Thoracic aorta (tissue), 2 donors: ENCODE measurements around the gene RPS6KB2. TPM values are rescaled to one million over a fixed set of nuclear protein-coding genes. Genes with fewer than 3 reads are reported as not detected.
"Not testable (repeated sequence)": the region's sequence is repeated elsewhere in the genome, so short reads cannot be mapped to it uniquely, and the experiment has no call there.

Experiments
- ATAC-seq: fragments of 150-250 bp; one replicate; pipeline ENCODE4 v1.8.0; 2017; ENCODE audit warnings: low read depth; ENCODE audit not compliant: insufficient number of reproducible peaks, low FRiP score
- DNase-seq: peaks from one replicate; pipeline ENCODE4 v3.0.0-alpha.2; 2020; ENCODE audit warnings: low spot score
- H3K27ac ChIP-seq, 2 donors: fragments of 200-600 bp; sonication (generic); 1 replicate in 1 of 2; 2 replicates in 1 of 2; pipeline ENCODE4 v1.5.1; 2016; ENCODE audit warnings: mild to moderate bottlenecking in 2 of 2, moderate library complexity in 2 of 2
- H3K27me3 ChIP-seq: fragments of 200-600 bp; sonication (generic); replicated peaks from 2 replicates; pipeline ENCODE4 v1.6.0; 2016; ENCODE audit warnings: mild to moderate bottlenecking; ENCODE audit not compliant: insufficient read depth
- H3K36me3 ChIP-seq: fragments of 200-600 bp; sonication (generic); one replicate; pipeline ENCODE4 v1.5.1; 2016
- H3K4me1 ChIP-seq, 2 donors: fragments of 200-600 bp; sonication (generic); 1 replicate in 1 of 2; 2 replicates in 1 of 2; pipeline versions ENCODE4 v1.5.1 to v1.6.0; 2016; ENCODE audit warnings: low read depth in 2 of 2, mild to moderate bottlenecking in 1 of 2; ENCODE audit not compliant: control insufficient read depth in 1 of 2
- H3K4me3 ChIP-seq: fragments of 200-600 bp; sonication (generic); 2 replicates; pipeline ENCODE4 v1.5.1; 2016; ENCODE audit warnings: mild to moderate bottlenecking
- H3K9me3 ChIP-seq: fragments of 200-600 bp; sonication (generic); 2 replicates; pipeline ENCODE4 v1.5.1; 2016
- CTCF ChIP-seq: fragments of 200-600 bp; sonication (generic); IDR thresholded peaks from one replicate; pipeline ENCODE4 v1.5.1; 2019; ENCODE audit warnings: antibody characterized with exemption
- total RNA-seq, 2 donors: library from RNA; depleted of rRNA; stranded (reverse); fragments of >200 nt; gene quantifications; one replicate each; pipeline versions ENCODE4 v1.1.0 to v1.2.3, GENCODE V29; 2016

Gene RPS6KB2
- total RNA-seq, 2 donors from 2014 or later: 68.3 to 69.3 TPM

- peaks cover 16 to 27% of the 10 kb centered on the region in 2 donors for H3K4me1 ChIP-seq
- H3K27ac ChIP-seq: no peak overlapping the region
- H3K27me3 ChIP-seq: no peaks in the 10 kb centered on the region
- H3K4me3 ChIP-seq: no peak overlapping the region
- no peak for ATAC-seq
- no peak for TF ChIP-seq CTCF
- H3K36me3 ChIP-seq: peaks cover 34% of the 10 kb centered on the region
- no peak for DNase-seq
- H3K9me3 ChIP-seq: no peaks in the 10 kb centered on the region
These were observed 29.4 kb upstream of the RPS6KB2 start for GRCh38 chr11:67398661-67399563.

- Histone ChIP-seq H3K9me3 (no peaks in the 10 kb centered on the region), H3K27ac (peak overlapping the region; percentile 89 to 94), H3K4me3 (peak overlapping the region; percentile 100), H3K36me3 (peaks cover 29% of the 10 kb centered on the region), H3K27me3 (no peaks in the 10 kb centered on the region), H3K4me1 (peaks cover 16 to 27% of the 10 kb centered on the region in 2 donors)
- no peak for TF ChIP-seq CTCF
- no peak for ATAC-seq
- no peak for DNase-seq
These were observed 27.9 kb upstream of the RPS6KB2 start for GRCh38 chr11:67400251-67400941.

- DNase-seq (no peak), ATAC-seq (peak; percentile 5)
- Histone ChIP-seq H3K27me3 (peaks cover 5% of the 10 kb centered on the region), H3K9me3 (no peaks in the 10 kb centered on the region), H3K4me3 (peak overlapping the region; percentile 100), H3K4me1 (peaks cover 16 to 27% of the 10 kb centered on the region in 2 donors), H3K27ac (peak overlapping the region; percentile 89 to 94), H3K36me3 (peaks cover 29% of the 10 kb centered on the region)
- TF ChIP-seq CTCF: no peak
These were observed 27.3 kb upstream of the RPS6KB2 start for GRCh38 chr11:67400942-67401494.

GRCh38 chr11:67401495-67402191 lies 26.7 kb upstream of the RPS6KB2 start, which contains the start of gene PPP1CA:
Gene PPP1CA, minus strand, starts transcription at chr11:67401858. Its CDS starts 76 bp downstream, at chr11:67401782.
- ATAC-seq: peak; percentile 89
- H3K27ac ChIP-seq: peak within 1 kb of the TSS; percentile 89 to 94
- DNase-seq: peak; percentile 44
- no peak for TF ChIP-seq CTCF
- H3K36me3 ChIP-seq: peaks cover 29% of the 10 kb centered on the region
- H3K9me3 ChIP-seq: no peaks in the 10 kb centered on the region
- H3K4me3 ChIP-seq: peak within 1 kb of the TSS; percentile 100
- peaks cover 5% of the 10 kb centered on the region for H3K27me3 ChIP-seq
- peaks cover 16 to 27% of the 10 kb centered on the region in 2 donors for H3K4me1 ChIP-seq

GRCh38 chr11:67402192-67402839 lies 26.0 kb upstream of the RPS6KB2 start:
- DNase-seq, ATAC-seq, H3K27me3 ChIP-seq, H3K9me3 ChIP-seq: not testable (repeated sequence)
- Histone ChIP-seq H3K4me1 (peaks cover 16 to 27% of the 10 kb centered on the region in 2 donors), H3K4me3 (peak overlapping the region; percentile 100), H3K36me3 (peaks cover 23% of the 10 kb centered on the region), H3K27ac (peak overlapping the region; percentile 78 to 94)

GRCh38 chr11:67403085-67403484 lies 25.2 kb upstream of the RPS6KB2 start:
- not testable (repeated sequence) for H3K4me3 ChIP-seq, H3K27me3 ChIP-seq, DNase-seq, H3K27ac ChIP-seq, H3K9me3 ChIP-seq, ATAC-seq
- peaks cover 15% of the 10 kb centered on the region for H3K36me3 ChIP-seq
- peaks cover 16 to 27% of the 10 kb centered on the region in 2 donors for H3K4me1 ChIP-seq
